OCI-LY7 (cell line): ENCODE data around the gene ERGIC1. TPM values are rescaled to one million over a fixed set of nuclear protein-coding genes. Genes with fewer than 3 reads are reported as not detected.

ENCODE experiments used
- BruUV-seq: library from RNA; stranded (reverse); fragments of 400-500 nt; replicated peaks from 2 replicates; lab custom pipeline; 2021; lab: Mats Ljungman, UMichigan
- CTCF ChIA-PET: fragments of 300-600 bp; sonication (Branson Sonifier 250); formaldehyde crosslinking; loops from one replicate; lab custom pipeline; 2022; ENCODE audit warnings: antibody characterized with exemption; ENCODE audit not compliant: unreplicated experiment; lab: Charles Lee
- POLR2A ChIA-PET: fragments of 300-600 bp; sonication (Branson Sonifier 250); formaldehyde crosslinking; loops from one replicate; lab custom pipeline; 2022; ENCODE audit warnings: antibody characterized with exemption; lab: Charles Lee
- DNase-seq: peaks from one replicate; pipeline ENCODE4 v3.0.0-alpha.2; 2015; ENCODE audit warnings: low spot score
- H2AFZ ChIP-seq: fragments of 200-600 bp; sonication (generic), shearing (Covaris generic); 2 replicates; pipeline ENCODE4 v1.6.1; 2014; ENCODE audit warnings: mild to moderate bottlenecking, antibody characterized with exemption, low read length, moderate library complexity
- H3K27ac ChIP-seq: fragments of 200-600 bp; sonication (generic); 2 replicates; pipeline ENCODE4 v1.5.1; 2014; ENCODE audit warnings: mixed run types, low read depth, mild to moderate bottlenecking, moderate library complexity, low read length, inconsistent platforms; ENCODE audit not compliant: poor library complexity, severe bottlenecking
- H3K36me3 ChIP-seq: fragments of 200-600 bp; sonication (generic); 2 replicates; pipeline ENCODE4 v1.6.1; 2014; ENCODE audit warnings: mild to moderate bottlenecking, antibody characterized with exemption, low read length, moderate library complexity, mixed read lengths; ENCODE audit not compliant: insufficient read depth
- H3K4me1 ChIP-seq: fragments of 200-600 bp; sonication (generic); 2 replicates; pipeline ENCODE4 v1.5.1; 2014; ENCODE audit warnings: mild to moderate bottlenecking, low read length; ENCODE audit not compliant: insufficient read depth, poor library complexity, severe bottlenecking
- H3K4me2 ChIP-seq: fragments of 200-600 bp; sonication (generic); 2 replicates; pipeline ENCODE4 v1.6.1; 2014; ENCODE audit warnings: mild to moderate bottlenecking, low read length
- H3K4me3 ChIP-seq: fragments of 200-600 bp; sonication (generic); 2 replicates; pipeline ENCODE4 v1.5.1; 2014; ENCODE audit warnings: mild to moderate bottlenecking, low read depth, low read length; ENCODE audit not compliant: poor library complexity, severe bottlenecking
- H3K79me2 ChIP-seq: fragments of 200-600 bp; sonication (generic); 2 replicates; pipeline ENCODE4 v1.6.1; 2016; ENCODE audit warnings: low read depth, mild to moderate bottlenecking, low read length, moderate library complexity, mixed read lengths; ENCODE audit not compliant: insufficient read depth
- H3K9me2 ChIP-seq: fragments of 200-600 bp; sonication (generic); 2 replicates; pipeline ENCODE4 v1.6.1; 2016; ENCODE audit warnings: mild to moderate bottlenecking, low read length, mixed read lengths; ENCODE audit not compliant: insufficient read depth
- H3K9me3 ChIP-seq: fragments of 200-600 bp; sonication (generic); 2 replicates; pipeline ENCODE4 v1.6.1; 2014; ENCODE audit warnings: mild to moderate bottlenecking, mixed run types, low read length, mixed read lengths
- H4K20me1 ChIP-seq: fragments of 200-600 bp; sonication (generic); 2 replicates; pipeline ENCODE4 v1.6.1; 2014; ENCODE audit warnings: mild to moderate bottlenecking, antibody characterized with exemption, low read length, moderate library complexity, mixed read lengths; ENCODE audit not compliant: insufficient read depth
- CTCF ChIP-seq: fragments of 200-600 bp; sonication (generic); conservative IDR thresholded peaks from 2 replicates; pipeline ENCODE4 v1.5.1; 2014; ENCODE audit warnings: mild to moderate bottlenecking, antibody characterized with exemption, low read length, moderate library complexity, mixed read lengths
- EZH2phosphoT487 ChIP-seq: fragments of 200-600 bp; sonication (generic); IDR thresholded peaks from 2 replicates; pipeline ENCODE4 v1.6.1; 2018; ENCODE audit warnings: low read depth, borderline replicate concordance, mild to moderate bottlenecking, mixed run types, antibody characterized with exemption, low read length, moderate library complexity, mixed read lengths
- intact Hi-C: fragments of 100-400 bp; cut with micrococcal nuclease; formaldehyde crosslinking; loops from one replicate; pipeline ENCODE4 v1.10.0; 2022; ENCODE audit not compliant: unreplicated experiment
- total RNA-seq, 2 experiments: library from RNA; depleted of rRNA in 1 of 2; stranded (reverse); fragments of >200 nt in 1 of 2; shearing (Covaris generic) in 1 of 2; gene quantifications; 2 replicates each; pipeline ENCODE4 v1.2.3, GENCODE V29; 2014 to 2022

The ERGIC1 gene
- total RNA-seq, 2 experiments from 2014 or later: 125 to 178 TPM

DNA sequence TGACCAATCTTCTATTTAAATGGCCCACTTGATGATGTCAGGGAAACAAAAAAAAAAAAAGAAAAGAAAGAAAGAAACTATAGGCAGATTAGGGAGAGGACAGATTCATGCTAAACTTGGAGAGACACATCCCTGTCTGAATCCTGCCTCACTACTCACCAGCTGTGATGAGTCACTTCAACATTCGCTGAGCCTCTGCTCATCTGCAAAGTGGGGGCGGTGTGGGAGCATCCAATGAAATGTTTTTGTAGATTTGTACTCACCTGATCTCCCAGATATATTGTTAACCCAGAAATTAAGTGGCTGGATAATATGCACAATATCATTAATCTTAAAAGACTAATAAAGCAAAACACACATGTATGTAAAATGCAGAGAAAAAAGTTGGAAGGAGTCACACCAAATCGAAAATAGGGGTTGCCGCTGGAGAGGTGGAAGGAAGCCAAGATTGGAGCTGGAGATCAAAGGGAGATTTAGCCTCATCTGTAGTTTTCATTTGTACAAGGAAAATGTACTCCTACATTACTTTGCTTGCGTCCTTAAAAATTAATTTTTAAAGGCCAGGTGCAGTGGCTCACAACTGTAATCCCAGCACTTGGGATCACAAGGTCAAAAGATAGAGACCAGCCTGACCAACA lies 17.0 kb upstream of the ERGIC1 start:
- no peak for DNase-seq
- Histone ChIP-seq H3K9me3 (no peaks in the 10 kb centered on the region), H3K4me2 (no peak overlapping the region), H3K79me2 (no peaks in the 10 kb centered on the region), H3K27ac (no peak overlapping the region), H2AFZ (no peak overlapping the region), H3K4me1 (no peaks in the 10 kb centered on the region), H4K20me1 (no peaks in the 10 kb centered on the region), H3K9me2 (no peaks in the 10 kb centered on the region), H3K36me3 (no peaks in the 10 kb centered on the region), H3K4me3 (no peak overlapping the region)
- BruUV-seq: no TSS peak
- CTCF ChIA-PET: no interaction called here
- POLR2A ChIA-PET: no interaction called here
- intact Hi-C loops: no loop called here
- TF ChIP-seq CTCF (no peak), EZH2phosphoT487 (no peak)

- Histone ChIP-seq H2AFZ (no peak overlapping the region), H3K4me2 (no peak overlapping the region), H4K20me1 (no peaks in the 10 kb centered on the region), H3K4me3 (no peak overlapping the region), H3K9me2 (no peaks in the 10 kb centered on the region), H3K4me1 (no peaks in the 10 kb centered on the region), H3K79me2 (no peaks in the 10 kb centered on the region), H3K9me3 (no peaks in the 10 kb centered on the region), H3K27ac (no peak overlapping the region), H3K36me3 (no peaks in the 10 kb centered on the region)
- DNase-seq: no peak
- ChIA-PET POLR2A (interaction anchor here (0.7 kb wide), 1 partner anchor 45 kb away, joined by 3 read pairs; no protein-coding TSS in a partner anchor), CTCF (no interaction called here)
- no peak for TF ChIP-seq CTCF
- TF ChIP-seq EZH2phosphoT487: no peak
- intact Hi-C loops: no loop called here
- BruUV-seq: no TSS peak
These were observed 16.4 kb upstream of the ERGIC1 start for GRCh38 chr5:172817664-172818063.

GRCh38 chr5:172818081-172818480 lies 16.0 kb upstream of the ERGIC1 start:
- no peak overlapping the region for H3K4me2 ChIP-seq

More at GRCh38 chr5:172818081-172818480, 16.0 kb upstream of the ERGIC1 start:
- H3K9me2 ChIP-seq: no peaks in the 10 kb centered on the region
- no peaks in the 10 kb centered on the region for H3K79me2 ChIP-seq
- BruUV-seq: no TSS peak
- no peak overlapping the region for H3K27ac ChIP-seq
- H2AFZ ChIP-seq: no peak overlapping the region
- CTCF ChIA-PET: no interaction called here
- TF ChIP-seq EZH2phosphoT487 (no peak), CTCF (no peak)
- H4K20me1 ChIP-seq: no peaks in the 10 kb centered on the region
- DNase-seq: no peak
- intact Hi-C loops: no loop called here
- no peak overlapping the region for H3K4me3 ChIP-seq
- H3K4me1 ChIP-seq: no peaks in the 10 kb centered on the region
- POLR2A ChIA-PET: interaction anchor here (0.5 to 0.7 kb wide), 2 partner anchors 46 to 747 kb away, joined by 3 read pairs; no protein-coding TSS in a partner anchor
- H3K36me3 ChIP-seq: no peaks in the 10 kb centered on the region
- no peaks in the 10 kb centered on the region for H3K9me3 ChIP-seq
